K562 (cell line): ENCODE data around the gene HSPB3. TPM values are rescaled to one million over a fixed set of nuclear protein-coding genes. Genes with fewer than 3 reads are reported as not detected.

Experiments used
- ATAC-seq: fragments of 200-7000 bp; cut with Tn5 transposase; 3 replicates; pipeline ENCODE4 v1.9.1; 2020; ENCODE audit warnings: moderate library complexity
- BruUV-seq: library from RNA; stranded (reverse); fragments of 400-500 nt; replicated peaks from 2 replicates; lab custom pipeline; 2021; lab: Mats Ljungman, UMichigan
- CTCF ChIA-PET: fragments of 300-600 bp; formaldehyde crosslinking; extraction: SDS; loops from one replicate; lab custom pipeline; 2021; ENCODE audit warnings: low intra/inter-chr PET ratio; lab: Yijun Ruan, JAX
- POLR2A ChIA-PET: fragments of 300-600, 350-650 bp; sonication (Branson Sonifier 250); formaldehyde crosslinking; extraction: SDS; loops from one replicate; lab custom pipeline; 2021; ENCODE audit warnings: antibody characterized with exemption, inconsistent platforms; lab: Yijun Ruan, JAX
- DNase-seq, 4 experiments: peaks; one replicate each; pipeline versions ENCODE4 v3.0.0 to v3.0.0-alpha.2; 2011 to 2018; ENCODE audit warnings: low spot score in 3 of 4, mixed read lengths in 3 of 4; ENCODE audit errors: extremely low read depth in 1 of 4
- FAIRE-seq: peaks from 2 replicates; lab custom pipeline; 2011; peaks lifted over from hg19 to GRCh38; lab: Jason Lieb, UNC
- H2AFZ ChIP-seq: 2 replicates; pipeline ENCODE4 v1.6.0; 2011; ENCODE audit warnings: low read depth, low read length, control low read depth, inconsistent platforms
- H3K27ac ChIP-seq: fragments of 200-600 bp; 3 replicates; pipeline ENCODE4 v1.8.0; 2011; ENCODE audit warnings: low read depth, mild to moderate bottlenecking, control low read depth, inconsistent platforms, low read length, moderate library complexity, mixed read lengths; ENCODE audit errors: extremely low read depth
- H3K27me3 ChIP-seq, 2 experiments: fragments of 300-600 bp in 1 of 2; 2 replicates in 1 of 2; 3 replicates in 1 of 2; pipeline versions ENCODE4 v1.6.0 to v1.8.0; 2011; ENCODE audit warnings: inconsistent platforms in 2 of 2, low read length in 2 of 2, mild to moderate bottlenecking in 1 of 2, mixed read lengths in 1 of 2, moderate library complexity in 1 of 2; ENCODE audit not compliant: control insufficient read depth in 2 of 2, insufficient read depth in 2 of 2
- H3K36me3 ChIP-seq: fragments of 300-600 bp; 3 replicates; pipeline ENCODE4 v1.8.0; 2011; ENCODE audit warnings: mild to moderate bottlenecking, low read length, inconsistent platforms; ENCODE audit not compliant: control insufficient read depth, insufficient read depth
- H3K4me1 ChIP-seq, 2 experiments: fragments of 200-600 bp in 1 of 2; replicated peaks in 1 of 2; 2 replicates in 1 of 2; 3 replicates in 1 of 2; pipeline versions ENCODE4 v1.5.1 to v1.8.0; 2011; ENCODE audit warnings: inconsistent platforms in 2 of 2, low read length in 2 of 2, mild to moderate bottlenecking in 1 of 2, mixed read lengths in 1 of 2, moderate library complexity in 1 of 2; ENCODE audit not compliant: control insufficient read depth in 2 of 2, insufficient read depth in 2 of 2
- H3K4me2 ChIP-seq: 2 replicates; pipeline ENCODE4 v1.6.1; 2011; ENCODE audit warnings: low read length, control low read depth, inconsistent platforms, mixed read lengths; ENCODE audit not compliant: insufficient read depth
- H3K4me3 ChIP-seq: fragments of 200-600 bp; sonication (generic), shearing (Covaris generic); 2 replicates; pipeline ENCODE4 v1.5.1; 2016; ENCODE audit warnings: control low read depth, inconsistent platforms
- H3K79me2 ChIP-seq: fragments of 200-600 bp; 3 replicates; pipeline ENCODE4 v1.8.0; 2011; ENCODE audit warnings: low read length, inconsistent platforms; ENCODE audit not compliant: control insufficient read depth, insufficient read depth
- H3K9ac ChIP-seq, 2 experiments: 2 replicates each; pipeline versions ENCODE4 v1.6.0 to v1.6.1; 2011; ENCODE audit warnings: low read depth in 2 of 2, low read length in 2 of 2, control low read depth in 1 of 2, inconsistent platforms in 1 of 2, mild to moderate bottlenecking in 1 of 2, mixed read lengths in 1 of 2; ENCODE audit not compliant: insufficient read depth in 1 of 2
- H3K9me1 ChIP-seq: one replicate; pipeline ENCODE4 v1.6.0; 2011; ENCODE audit warnings: inconsistent platforms, mild to moderate bottlenecking, low read length, moderate library complexity; ENCODE audit not compliant: control insufficient read depth, insufficient read depth
- H3K9me3 ChIP-seq: replicated peaks from 2 replicates; pipeline ENCODE4 v1.5.1; 2011; ENCODE audit warnings: low read depth, low read length, inconsistent platforms; ENCODE audit not compliant: control insufficient read depth, insufficient read depth
- H4K20me1 ChIP-seq: replicated peaks from 2 replicates; pipeline ENCODE4 v1.6.1; 2011; ENCODE audit warnings: low read length, inconsistent platforms, mixed read lengths; ENCODE audit not compliant: control insufficient read depth, insufficient read depth
- CTCFL ChIP-seq: IDR thresholded peaks from 2 replicates; pipeline ENCODE4 v1.6.1; 2011; ENCODE audit warnings: borderline replicate concordance, low read depth, mild to moderate bottlenecking, moderate library complexity, low read length; ENCODE audit not compliant: insufficient read depth, poor library complexity, severe bottlenecking
- PHF20 ChIP-seq: fragments of 450-650 bp; IDR thresholded peaks from 2 replicates; pipeline ENCODE4 v1.6.1; 2018; ENCODE audit not compliant: partially characterized antibody
- WGBS: fragments of 100-300 bp; shearing (Covaris generic); methylation state at CpG from one replicate; pipeline ENCODE4 v1.1.6; 2016; ENCODE audit warnings: low coverage, mixed read lengths; ENCODE audit not compliant: insufficient coverage; ENCODE audit errors: missing lambda C conversion rate; 5-methylcytosine and 5-hydroxymethylcytosine counted together
- in situ Hi-C: fragments of 300-500 bp; cut with MboI; formaldehyde crosslinking; loops from 4 replicates; pipeline ENCODE4 v1.15.0; 2018; ENCODE audit warnings: inconsistent platforms, mixed read lengths
- intact Hi-C: fragments of 100-400 bp; cut with micrococcal nuclease; formaldehyde crosslinking; loops from 2 replicates; pipeline ENCODE4 v1.14.2; 2022
- polyA plus RNA-seq, 8 experiments: library from polyadenylated mRNA; depleted of rRNA in 4 of 8; stranded (reverse) in 5 of 8; unstranded in 3 of 8; fragments of >200 nt; fragmentation: Nextera tagmentation in 2 of 8; fragmentation: Illumina TruSeq in 1 of 8; extraction: Ambion mirVana in 2 of 8; extraction: Trizol in 1 of 8; gene quantifications; 2 replicates each; pipeline versions ENCODE4 v1.2.1 to v1.2.3, GENCODE V29; 2011 to 2014; ENCODE audit warnings: inconsistent platforms in 1 of 8, missing spikeins in 1 of 8
- total RNA-seq, 7 experiments: library from RNA; depleted of rRNA in 6 of 7; stranded (reverse); fragments of >200 nt in 6 of 7; fragmentation: Illumina TruSeq in 2 of 7; extraction: Trizol in 2 of 7; gene quantifications; 2 replicates each; pipeline versions ENCODE4 v1.2.1 to v1.2.3, GENCODE V29; 2011 to 2021; ENCODE audit warnings: low replicate concordance in 1 of 7
- TF ChIP-seq, protein P1 (sequence below): fragments of 250-450 bp; sonication (Bioruptor Pico); IDR thresholded peaks from 2 replicates; pipeline ENCODE4 v1.4.0; 2020
- TF ChIP-seq, protein P2 (sequence below): fragments of 450-650 bp; formaldehyde crosslinking; IDR thresholded peaks from 2 replicates; pipeline ENCODE4 v1.4.0; 2020; ENCODE audit warnings: mild to moderate bottlenecking, moderate library complexity

Gene HSPB3
- total and polyA plus RNA-seq, 9 of the 15 experiments (the other 6 are each of a cell fraction or from before 2014, with no cell fraction given): 2.4 to 6.3 (median 3.4) TPM

DNA sequence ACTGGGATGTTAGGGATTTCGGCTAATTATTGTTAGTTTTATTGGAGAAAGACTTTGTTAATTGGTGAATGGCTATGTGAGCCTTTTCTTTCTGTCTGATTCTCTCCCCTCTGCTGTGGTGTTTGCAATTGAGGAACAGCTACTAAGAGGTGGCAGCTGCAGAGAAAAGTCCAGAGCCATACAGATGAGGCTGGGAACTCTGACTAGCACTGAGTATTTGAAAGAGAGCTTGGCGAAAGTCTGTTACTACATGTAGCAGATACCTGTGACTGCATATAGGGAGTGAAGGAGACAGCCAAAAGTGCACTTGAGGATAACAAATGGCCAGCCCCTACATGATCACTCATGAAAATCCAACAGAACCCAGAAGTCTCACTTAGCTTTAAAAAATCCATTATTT is 44.3 kb upstream of the HSPB3 start (continued):
- TF ChIP-seq, protein P1, sequence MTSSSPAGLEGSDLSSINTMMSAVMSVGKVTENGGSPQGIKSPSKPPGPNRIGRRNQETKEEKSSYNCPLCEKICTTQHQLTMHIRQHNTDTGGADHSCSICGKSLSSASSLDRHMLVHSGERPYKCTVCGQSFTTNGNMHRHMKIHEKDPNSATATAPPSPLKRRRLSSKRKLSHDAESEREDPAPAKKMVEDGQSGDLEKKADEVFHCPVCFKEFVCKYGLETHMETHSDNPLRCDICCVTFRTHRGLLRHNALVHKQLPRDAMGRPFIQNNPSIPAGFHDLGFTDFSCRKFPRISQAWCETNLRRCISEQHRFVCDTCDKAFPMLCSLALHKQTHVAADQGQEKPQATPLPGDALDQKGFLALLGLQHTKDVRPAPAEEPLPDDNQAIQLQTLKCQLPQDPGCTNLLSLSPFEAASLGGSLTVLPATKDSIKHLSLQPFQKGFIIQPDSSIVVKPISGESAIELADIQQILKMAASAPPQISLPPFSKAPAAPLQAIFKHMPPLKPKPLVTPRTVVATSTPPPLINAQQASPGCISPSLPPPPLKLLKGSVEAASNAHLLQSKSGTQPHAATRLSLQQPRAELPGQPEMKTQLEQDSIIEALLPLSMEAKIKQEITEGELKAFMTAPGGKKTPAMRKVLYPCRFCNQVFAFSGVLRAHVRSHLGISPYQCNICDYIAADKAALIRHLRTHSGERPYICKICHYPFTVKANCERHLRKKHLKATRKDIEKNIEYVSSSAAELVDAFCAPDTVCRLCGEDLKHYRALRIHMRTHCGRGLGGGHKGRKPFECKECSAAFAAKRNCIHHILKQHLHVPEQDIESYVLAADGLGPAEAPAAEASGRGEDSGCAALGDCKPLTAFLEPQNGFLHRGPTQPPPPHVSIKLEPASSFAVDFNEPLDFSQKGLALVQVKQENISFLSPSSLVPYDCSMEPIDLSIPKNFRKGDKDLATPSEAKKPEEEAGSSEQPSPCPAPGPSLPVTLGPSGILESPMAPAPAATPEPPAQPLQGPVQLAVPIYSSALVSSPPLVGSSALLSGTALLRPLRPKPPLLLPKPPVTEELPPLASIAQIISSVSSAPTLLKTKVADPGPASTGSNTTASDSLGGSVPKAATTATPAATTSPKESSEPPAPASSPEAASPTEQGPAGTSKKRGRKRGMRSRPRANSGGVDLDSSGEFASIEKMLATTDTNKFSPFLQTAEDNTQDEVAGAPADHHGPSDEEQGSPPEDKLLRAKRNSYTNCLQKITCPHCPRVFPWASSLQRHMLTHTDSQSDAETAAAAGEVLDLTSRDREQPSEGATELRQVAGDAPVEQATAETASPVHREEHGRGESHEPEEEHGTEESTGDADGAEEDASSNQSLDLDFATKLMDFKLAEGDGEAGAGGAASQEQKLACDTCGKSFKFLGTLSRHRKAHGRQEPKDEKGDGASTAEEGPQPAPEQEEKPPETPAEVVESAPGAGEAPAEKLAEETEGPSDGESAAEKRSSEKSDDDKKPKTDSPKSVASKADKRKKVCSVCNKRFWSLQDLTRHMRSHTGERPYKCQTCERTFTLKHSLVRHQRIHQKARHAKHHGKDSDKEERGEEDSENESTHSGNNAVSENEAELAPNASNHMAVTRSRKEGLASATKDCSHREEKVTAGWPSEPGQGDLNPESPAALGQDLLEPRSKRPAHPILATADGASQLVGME: no peak
- no peak for TF ChIP-seq PHF20

DNA sequence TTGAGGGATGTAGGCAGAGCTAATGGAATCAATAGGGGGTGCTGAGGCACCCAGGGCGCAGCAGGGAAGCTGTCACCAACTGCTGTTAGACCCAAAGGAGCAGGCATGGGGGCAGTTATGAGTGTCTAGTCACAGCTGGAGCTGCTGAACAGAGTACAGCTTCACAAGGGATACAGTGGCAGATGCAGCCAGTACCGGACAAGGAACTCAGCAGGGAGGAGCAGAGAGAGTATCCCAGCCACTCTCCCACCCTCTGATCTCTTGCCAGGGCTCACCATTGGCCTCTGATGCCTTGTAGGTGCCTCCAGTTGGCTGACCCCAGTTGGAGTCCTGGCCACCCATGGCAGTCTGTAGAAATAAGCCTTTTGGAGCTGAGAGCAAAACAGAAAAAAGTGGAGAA is 42.6 kb upstream of the HSPB3 start:
- Histone ChIP-seq H3K9me1 (no peaks in the 10 kb centered on the region), H3K9ac (0 out of 4 replicates have a peak overlapping the region, but pooled peaks of 1 of the 2 experiments have one; percentile 50), H3K36me3 (peaks cover 60% of the 10 kb centered on the region; the same call in 2 of the 3 replicates), H3K4me2 (no peak overlapping the region), H3K27me3 (no peaks in the 10 kb centered on the region), H2AFZ (no peak overlapping the region), H3K27ac (no peak overlapping the region), H3K9me3 (no peaks in the 10 kb centered on the region), H3K4me1 (peaks cover 0 to 3% of the 10 kb centered on the region in 2 experiments; a peak in 4 of 5 replicates), H4K20me1 (no peaks in the 10 kb centered on the region), H3K4me3 (no peak overlapping the region), H3K79me2 (no peaks in the 10 kb centered on the region)
- DNase-seq (no peak), ATAC-seq (no peak), FAIRE-seq (no peak)
- CTCF ChIA-PET: no interaction called here
- in situ Hi-C loops (no loop called here), intact Hi-C loops (no loop called here)
- no peak for TF ChIP-seq CTCFL
- TF ChIP-seq, protein P2, sequence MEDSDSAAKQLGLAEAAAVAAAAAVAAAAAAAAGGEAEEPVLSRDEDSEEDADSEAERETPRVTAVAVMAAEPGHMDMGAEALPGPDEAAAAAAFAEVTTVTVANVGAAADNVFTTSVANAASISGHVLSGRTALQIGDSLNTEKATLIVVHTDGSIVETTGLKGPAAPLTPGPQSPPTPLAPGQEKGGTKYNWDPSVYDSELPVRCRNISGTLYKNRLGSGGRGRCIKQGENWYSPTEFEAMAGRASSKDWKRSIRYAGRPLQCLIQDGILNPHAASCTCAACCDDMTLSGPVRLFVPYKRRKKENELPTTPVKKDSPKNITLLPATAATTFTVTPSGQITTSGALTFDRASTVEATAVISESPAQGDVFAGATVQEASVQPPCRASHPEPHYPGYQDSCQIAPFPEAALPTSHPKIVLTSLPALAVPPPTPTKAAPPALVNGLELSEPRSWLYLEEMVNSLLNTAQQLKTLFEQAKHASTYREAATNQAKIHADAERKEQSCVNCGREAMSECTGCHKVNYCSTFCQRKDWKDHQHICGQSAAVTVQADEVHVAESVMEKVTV (CRISPR knock-in tag): no peak
- 79% methylated on average over 2 of the region's 2 CpGs for WGBS
- POLR2A ChIA-PET: interaction anchor here (0.6 to 1.6 kb wide), 5 partner anchors 9 to 438 kb away, joined by 3 to 4 read pairs (median 3); no protein-coding TSS in a partner anchor
- no TSS peak for BruUV-seq
